GM23248 (cell line): ENCODE results near the gene PID1.

ENCODE experiments used
- EZH2 ChIP-seq: fragments of 200-600 bp; sonication (generic); IDR thresholded peaks from 2 replicates; pipeline ENCODE4 v1.6.1; 2018; ENCODE audit warnings: antibody characterized with exemption, mild to moderate bottlenecking; ENCODE audit not compliant: insufficient read depth, poor library complexity, severe bottlenecking
- EZH2phosphoT487 ChIP-seq: fragments of 200-600 bp; sonication (generic); IDR thresholded peaks from 2 replicates; pipeline ENCODE4 v1.6.1; 2018; ENCODE audit warnings: antibody characterized with exemption, moderate library complexity, mild to moderate bottlenecking, low read depth; ENCODE audit not compliant: insufficient read depth

- TF ChIP-seq EZH2phosphoT487 (no peak), EZH2 (no peak)
Observed at GRCh38 chr2:229191413-229191812, 79.7 kb downstream of the PID1 start.
